H1 (cell line): Measurements from ENCODE around the gene TMCC3. TPM values are rescaled to one million over a fixed set of nuclear protein-coding genes. Genes with fewer than 3 reads are reported as not detected.
"Not testable (repeated sequence)": the region's sequence is repeated elsewhere in the genome, so short reads cannot be mapped to it uniquely, and the experiment has no call there.

Experiments used
- CTCF ChIA-PET: fragments of 300-600 bp; sonication (Branson Sonifier 250); formaldehyde crosslinking; loops from one replicate; lab custom pipeline; 2021; ENCODE audit not compliant: partially characterized antibody; lab: Charles Lee
- POLR2A ChIA-PET: fragments of 300-600 bp; sonication (Branson Sonifier 250); formaldehyde crosslinking; loops from one replicate; lab custom pipeline; 2021; ENCODE audit warnings: inconsistent platforms; ENCODE audit not compliant: partially characterized antibody; lab: Charles Lee
- DNase-seq, 2 experiments: peaks; one replicate each; pipeline versions ENCODE4 v3.0.0 to v3.0.0-alpha.2; 2010 to 2022; ENCODE audit warnings: low spot score in 2 of 2, low read depth in 1 of 2, mixed read lengths in 1 of 2
- FAIRE-seq: peaks from 2 replicates; lab custom pipeline; 2011; peaks lifted over from hg19 to GRCh38; lab: Jason Lieb, UNC
- H2AFZ ChIP-seq: 2 replicates; pipeline ENCODE4 v1.8.1; 2012; ENCODE audit warnings: low read length, inconsistent platforms
- H2AK5ac ChIP-seq: 2 replicates; pipeline ENCODE4 v1.6.1; 2013; ENCODE audit warnings: low read depth, low read length
- H2BK120ac ChIP-seq: replicated peaks from 2 replicates; pipeline ENCODE3; 2013; ENCODE audit warnings: low read depth, low read length, inconsistent platforms
- H2BK12ac ChIP-seq: 2 replicates; pipeline ENCODE4 v1.6.1; 2013; ENCODE audit warnings: low read depth, low read length
- H2BK15ac ChIP-seq: 2 replicates; pipeline ENCODE4 v1.6.1; 2013; ENCODE audit warnings: low read length
- H2BK20ac ChIP-seq: 2 replicates; pipeline ENCODE4 v1.6.1; 2013; ENCODE audit warnings: low read length
- H2BK5ac ChIP-seq: 2 replicates; pipeline ENCODE4 v1.6.1; 2013; ENCODE audit warnings: low read depth, low read length
- H3K14ac ChIP-seq: 2 replicates; pipeline ENCODE4 v1.6.1; 2013; ENCODE audit warnings: inconsistent platforms; ENCODE audit not compliant: insufficient read length
- H3K18ac ChIP-seq: 2 replicates; pipeline ENCODE4 v1.6.1; 2013; ENCODE audit warnings: low read length; ENCODE audit errors: extremely low read depth
- H3K23ac ChIP-seq: 2 replicates; pipeline ENCODE4 v1.6.1; 2013; ENCODE audit warnings: inconsistent platforms; ENCODE audit not compliant: insufficient read length
- H3K23me2 ChIP-seq: 2 replicates; pipeline ENCODE4 v1.6.1; 2013; ENCODE audit warnings: low read depth, low read length
- H3K27ac ChIP-seq: 2 replicates; pipeline ENCODE4 v1.6.1; 2011; ENCODE audit warnings: low read depth, low read length, inconsistent platforms
- H3K27me3 ChIP-seq, 4 experiments: replicated peaks in 1 of 4; 1 replicate in 1 of 4; 2 replicates in 3 of 4; pipeline versions ENCODE4 v1.6.1 to v1.8.1; 2011 to 2013; ENCODE audit warnings: low read length in 3 of 4, mild to moderate bottlenecking in 3 of 4, inconsistent platforms in 2 of 4, mixed read lengths in 2 of 4, moderate library complexity in 1 of 4; ENCODE audit not compliant: control insufficient read depth in 3 of 4, insufficient read depth in 3 of 4; ENCODE audit errors: extremely low read depth in 1 of 4
- H3K36me3 ChIP-seq, 4 experiments: 2 replicates each; pipeline versions ENCODE4 v1.6.1 to v1.8.1; 2011 to 2013; ENCODE audit warnings: mild to moderate bottlenecking in 4 of 4, low read length in 3 of 4, moderate library complexity in 2 of 4, control low read depth in 1 of 4, inconsistent platforms in 1 of 4; ENCODE audit not compliant: insufficient read depth in 4 of 4, control insufficient read depth in 2 of 4
- H3K4ac ChIP-seq: replicated peaks from 2 replicates; pipeline ENCODE3; 2013; ENCODE audit warnings: low read length, low read depth, mixed read lengths, inconsistent platforms; ENCODE audit not compliant: insufficient read length
- H3K4me1 ChIP-seq, 4 experiments: replicated peaks in 1 of 4; 1 replicate in 1 of 4; 2 replicates in 3 of 4; pipeline versions ENCODE4 v1.6.1 to v1.8.1; 2011 to 2013; ENCODE audit warnings: low read length in 3 of 4, inconsistent platforms in 2 of 4, mixed read lengths in 1 of 4; ENCODE audit not compliant: insufficient read depth in 4 of 4, control insufficient read depth in 3 of 4
- H3K4me2 ChIP-seq, 2 experiments: 2 replicates each; pipeline versions ENCODE4 v1.6.1 to v1.8.1; 2011 to 2013; ENCODE audit warnings: low read depth in 2 of 2, low read length in 2 of 2, control low read depth in 1 of 2, inconsistent platforms in 1 of 2, mild to moderate bottlenecking in 1 of 2; ENCODE audit not compliant: insufficient read depth in 1 of 2
- H3K4me3 ChIP-seq, 4 experiments: fragments of 200-600, 300-600 bp in 1 of 4; sonication (generic), shearing (Covaris generic), sonication (Bioruptor Twin) in 1 of 4; 2 replicates each; pipeline versions ENCODE4 v1.5.1 to v1.8.1; 2011 to 2016; ENCODE audit warnings: low read length in 4 of 4, low read depth in 3 of 4, control low read depth in 2 of 4, inconsistent platforms in 2 of 4, mild to moderate bottlenecking in 2 of 4, mixed read lengths in 1 of 4, moderate library complexity in 1 of 4; ENCODE audit not compliant: insufficient read depth in 2 of 4; ENCODE audit errors: extremely low read depth in 1 of 4
- H3K56ac ChIP-seq: replicated peaks from 2 replicates; pipeline ENCODE3; 2013; ENCODE audit warnings: low read depth, mild to moderate bottlenecking, mixed read lengths, low read length, inconsistent platforms; ENCODE audit not compliant: insufficient read length
- H3K79me1 ChIP-seq: 2 replicates; pipeline ENCODE4 v1.6.1; 2013; ENCODE audit warnings: low read depth, low read length, control low read depth
- H3K79me2 ChIP-seq, 2 experiments: 2 replicates each; pipeline versions ENCODE4 v1.6.1 to v1.8.1; 2012 to 2013; ENCODE audit warnings: low read length in 2 of 2, mild to moderate bottlenecking in 2 of 2, inconsistent platforms in 1 of 2; ENCODE audit not compliant: insufficient read depth in 2 of 2, control insufficient read depth in 1 of 2
- H3K9ac ChIP-seq, 4 experiments: replicated peaks in 1 of 4; 1 replicate in 1 of 4; 2 replicates in 3 of 4; pipeline versions ENCODE4 v1.6.1 to v1.8.1; 2011 to 2013; ENCODE audit warnings: low read depth in 3 of 4, low read length in 3 of 4, control low read depth in 2 of 4, mild to moderate bottlenecking in 2 of 4, moderate library complexity in 2 of 4, inconsistent platforms in 1 of 4; ENCODE audit errors: extremely low read depth in 1 of 4
- H3K9me3 ChIP-seq, 2 experiments: 2 replicates each; pipeline versions ENCODE4 v1.6.1 to v1.8.1; 2012 to 2013; ENCODE audit warnings: mild to moderate bottlenecking in 2 of 2, moderate library complexity in 2 of 2, control low read depth in 1 of 2, inconsistent platforms in 1 of 2, low read depth in 1 of 2, low read length in 1 of 2, mixed read lengths in 1 of 2; ENCODE audit not compliant: insufficient read depth in 2 of 2
- H4K20me1 ChIP-seq, 2 experiments: replicated peaks in 1 of 2; 2 replicates each; pipeline versions ENCODE3 to v1.8.1; 2011 to 2013; ENCODE audit warnings: inconsistent platforms in 2 of 2, low read length in 2 of 2, mild to moderate bottlenecking in 1 of 2; ENCODE audit not compliant: insufficient read depth in 2 of 2, control insufficient read depth in 1 of 2
- H4K5ac ChIP-seq: 2 replicates; pipeline ENCODE4 v1.6.1; 2013; ENCODE audit warnings: low read length, low read depth, mixed read lengths, inconsistent platforms; ENCODE audit not compliant: insufficient read length
- H4K8ac ChIP-seq: 2 replicates; pipeline ENCODE4 v1.8.0; 2013; ENCODE audit warnings: mild to moderate bottlenecking, moderate library complexity, low read length, inconsistent platforms; ENCODE audit not compliant: insufficient read depth; ENCODE audit errors: extremely low read depth
- H4K91ac ChIP-seq: replicated peaks from 2 replicates; pipeline ENCODE3; 2013; ENCODE audit warnings: low read length, mixed read lengths, inconsistent platforms; ENCODE audit not compliant: insufficient read length
- WGBS, 2 experiments: shearing (Covaris generic) in 1 of 2; methylation state at CpG; one replicate each; pipeline versions ENCODE4 v1.1.6 to v1.1.7; 2013 to 2015; ENCODE audit warnings: low lambda C conversion rate in 2 of 2, mixed read lengths in 2 of 2, inconsistent platforms in 1 of 2, low coverage in 1 of 2, missing lambda C conversion rate in 1 of 2; ENCODE audit not compliant: insufficient replicate concordance in 2 of 2, insufficient coverage in 1 of 2, insufficient read length in 1 of 2; ENCODE audit errors: extremely low coverage in 1 of 2, missing lambda C conversion rate in 1 of 2; 5-methylcytosine and 5-hydroxymethylcytosine counted together
- polyA plus RNA-seq, 7 experiments: library from polyadenylated mRNA; depleted of rRNA in 3 of 7; stranded (reverse) in 5 of 7; unstranded in 2 of 7; fragments of >200 nt in 5 of 7; fragments of 200-250 nt in 2 of 7; gene quantifications; 1 replicate in 5 of 7; 2 replicates in 1 of 7; 4 replicates in 1 of 7; pipeline versions ENCODE4 v1.2.1 to v1.2.3, GENCODE V29; 2011 to 2013; ENCODE audit warnings: missing spikeins in 2 of 7, mixed read lengths in 2 of 7
- total RNA-seq: library from RNA; stranded (reverse); fragmentation: NEBNext Ultra II Directional; extraction: Animal tissue kit (Norgen Biotek cat#: 25700); gene quantifications from 2 replicates; pipeline ENCODE4 v1.2.1, GENCODE V29; 2021

TMCC3 gene
- total and polyA plus RNA-seq, 2 of the 8 experiments (the other 6 are each of a cell fraction or from before 2014, with no cell fraction given) = 1.7 to 4.1 TPM

DNA sequence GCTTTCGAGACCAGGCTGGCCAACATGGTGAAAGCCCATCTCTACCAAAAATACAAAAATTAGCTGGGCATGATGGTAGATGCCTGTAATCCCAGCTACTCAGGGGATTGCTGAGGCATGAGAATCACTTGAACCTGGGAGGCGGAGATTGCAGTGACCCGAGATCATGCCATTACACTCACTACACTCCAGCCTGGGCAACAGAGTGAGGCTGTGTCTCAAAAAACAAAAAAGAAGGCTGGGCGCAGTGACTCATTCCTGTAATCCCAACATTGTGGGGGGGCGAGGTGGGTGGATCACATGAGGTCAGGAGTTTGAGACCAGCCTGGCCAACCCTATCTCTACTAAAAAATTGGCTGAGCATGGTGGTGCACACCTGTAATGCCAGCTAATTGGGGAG is 49.0 kb downstream of the TMCC3 start:
- H3K14ac ChIP-seq, H3K18ac ChIP-seq, H3K4me3 ChIP-seq, H4K5ac ChIP-seq, H3K4me1 ChIP-seq, DNase-seq, H3K23me2 ChIP-seq, H2BK20ac ChIP-seq, H3K36me3 ChIP-seq, H3K79me1 ChIP-seq, H4K8ac ChIP-seq, H3K79me2 ChIP-seq, H3K27ac ChIP-seq, H4K91ac ChIP-seq, H3K27me3 ChIP-seq, CTCF ChIA-PET, H2BK5ac ChIP-seq, FAIRE-seq, H2AFZ ChIP-seq, POLR2A ChIA-PET, H3K56ac ChIP-seq, H2BK12ac ChIP-seq, H2BK120ac ChIP-seq, H3K9me3 ChIP-seq, H3K9ac ChIP-seq, H4K20me1 ChIP-seq, H2BK15ac ChIP-seq, H2AK5ac ChIP-seq, H3K4me2 ChIP-seq, H3K4ac ChIP-seq, H3K23ac ChIP-seq: not testable (repeated sequence)
- WGBS, 2 experiments = 86% methylated on average over 5 of the region's 5 CpGs; no CpG with 5 or more reads in 1 of the 2 experiments
